ENCODE measurements around the gene TMPRSS11D. TPM values are rescaled to one million over a fixed set of nuclear protein-coding genes. Genes with fewer than 3 reads are reported as not detected.

The TMPRSS11D gene
- total RNA-seq, 2 experiments from 2014 or later, result not detected

GRCh38 chr4:67929426-67929825 is 45.6 kb upstream of the TMPRSS11D start:
- H3K4me2 ChIP-seq (ENCODE audit: low read length), result no peak overlapping the region

GRCh38 chr4:67928546-67928945 is 44.7 kb upstream of the TMPRSS11D start:
- CTCF ChIA-PET (ENCODE audit: unreplicated experiment), result no interaction called here

More at GRCh38 chr4:67929426-67929825, 45.6 kb upstream of the TMPRSS11D start:
- H3K27ac ChIP-seq (ENCODE audit: low read depth, low read length, poor library complexity, severe bottlenecking), result no peak overlapping the region
- TF ChIP-seq CTCF (conservative IDR thresholded peaks at IDR 0.05; ENCODE audit: low read length) (no peak), EZH2phosphoT487 (IDR thresholded peaks at IDR 0.05; ENCODE audit: borderline replicate concordance, low read depth, low read length) (no peak)
- H3K36me3 ChIP-seq (ENCODE audit: insufficient read depth, low read length), result no peaks in the 10 kb centered on the region
- no peaks in the 10 kb centered on the region for H3K9me3 ChIP-seq (ENCODE audit: low read length)
- DNase-seq (ENCODE audit: low spot score), result no peak
- no peaks in the 10 kb centered on the region for H4K20me1 ChIP-seq (ENCODE audit: insufficient read depth, low read length)
- ChIA-PET POLR2A (interaction anchor here (1.2 to 1.4 kb wide), 2 partner anchors 17 to 228 kb away, joined by 3 to 4 read pairs; partner anchors contain the start of gene UBA6), CTCF (ENCODE audit: unreplicated experiment) (no interaction called here)
- no peaks in the 10 kb centered on the region for H3K9me2 ChIP-seq (ENCODE audit: insufficient read depth, low read length)
- no peak overlapping the region for H2AFZ ChIP-seq (ENCODE audit: low read length)
- H3K4me1 ChIP-seq (ENCODE audit: insufficient read depth, low read length, poor library complexity, severe bottlenecking), result no peaks in the 10 kb centered on the region
- H3K4me3 ChIP-seq (ENCODE audit: low read depth, low read length, poor library complexity, severe bottlenecking), result no peak overlapping the region
- intact Hi-C loops (cut with micrococcal nuclease; ENCODE audit: unreplicated experiment), result no loop called here
- BruUV-seq (replicated peaks), result no TSS peak
- no peaks in the 10 kb centered on the region for H3K79me2 ChIP-seq (ENCODE audit: insufficient read depth, low read depth, low read length)

GRCh38 chr4:67927251-67927650 is 43.4 kb upstream of the TMPRSS11D start:
- no peak overlapping the region for H2AFZ ChIP-seq (ENCODE audit: low read length)
- ChIA-PET POLR2A (no interaction called here), CTCF (ENCODE audit: unreplicated experiment) (no interaction called here)
- no peaks in the 10 kb centered on the region for H3K9me2 ChIP-seq (ENCODE audit: insufficient read depth, low read length)
- DNase-seq (ENCODE audit: low spot score), result no peak
- H3K4me1 ChIP-seq (ENCODE audit: insufficient read depth, low read length, poor library complexity, severe bottlenecking), result no peaks in the 10 kb centered on the region
- H3K36me3 ChIP-seq (ENCODE audit: insufficient read depth, low read length), result no peaks in the 10 kb centered on the region
- no peak overlapping the region for H3K27ac ChIP-seq (ENCODE audit: low read depth, low read length, poor library complexity, severe bottlenecking)
- BruUV-seq (replicated peaks), result no TSS peak
- no peaks in the 10 kb centered on the region for H3K9me3 ChIP-seq (ENCODE audit: low read length)
- no peak overlapping the region for H3K4me3 ChIP-seq (ENCODE audit: low read depth, low read length, poor library complexity, severe bottlenecking)
- TF ChIP-seq EZH2phosphoT487 (IDR thresholded peaks at IDR 0.05; ENCODE audit: borderline replicate concordance, low read depth, low read length) (no peak), CTCF (conservative IDR thresholded peaks at IDR 0.05; ENCODE audit: low read length) (no peak)
- H4K20me1 ChIP-seq (ENCODE audit: insufficient read depth, low read length), result no peaks in the 10 kb centered on the region
- H3K79me2 ChIP-seq (ENCODE audit: insufficient read depth, low read depth, low read length), result no peaks in the 10 kb centered on the region
- intact Hi-C loops (cut with micrococcal nuclease; ENCODE audit: unreplicated experiment), result no loop called here
- H3K4me2 ChIP-seq (ENCODE audit: low read length), result no peak overlapping the region

More at GRCh38 chr4:67928546-67928945, 44.7 kb upstream of the TMPRSS11D start:
- Histone ChIP-seq H4K20me1 (ENCODE audit: insufficient read depth, low read length) (no peaks in the 10 kb centered on the region), H3K4me1 (ENCODE audit: insufficient read depth, low read length, poor library complexity, severe bottlenecking) (no peaks in the 10 kb centered on the region), H2AFZ (ENCODE audit: low read length) (no peak overlapping the region), H3K9me3 (ENCODE audit: low read length) (no peaks in the 10 kb centered on the region), H3K9me2 (ENCODE audit: insufficient read depth, low read length) (no peaks in the 10 kb centered on the region), H3K79me2 (ENCODE audit: insufficient read depth, low read depth, low read length) (no peaks in the 10 kb centered on the region), H3K4me3 (ENCODE audit: low read depth, low read length, poor library complexity, severe bottlenecking) (no peak overlapping the region), H3K4me2 (ENCODE audit: low read length) (no peak overlapping the region), H3K36me3 (ENCODE audit: insufficient read depth, low read length) (no peaks in the 10 kb centered on the region), H3K27ac (ENCODE audit: low read depth, low read length, poor library complexity, severe bottlenecking) (no peak overlapping the region)
- DNase-seq (ENCODE audit: low spot score), result no peak
- no peak for TF ChIP-seq EZH2phosphoT487 (IDR thresholded peaks at IDR 0.05; ENCODE audit: borderline replicate concordance, low read depth, low read length)
- BruUV-seq (replicated peaks), result no TSS peak
- POLR2A ChIA-PET, result interaction anchor here (1.2 to 1.4 kb wide), 2 partner anchors 16 to 227 kb away, joined by 3 to 4 read pairs; partner anchors contain the start of gene UBA6
- intact Hi-C loops (cut with micrococcal nuclease; ENCODE audit: unreplicated experiment), result no loop called here
